Measurements from ENCODE around the gene MRPL1.

The MRPL1 gene

GRCh38 chr4:77989968-77990367, 127.3 kb downstream of the MRPL1 start:
- TF ChIP-seq, protein P1, sequence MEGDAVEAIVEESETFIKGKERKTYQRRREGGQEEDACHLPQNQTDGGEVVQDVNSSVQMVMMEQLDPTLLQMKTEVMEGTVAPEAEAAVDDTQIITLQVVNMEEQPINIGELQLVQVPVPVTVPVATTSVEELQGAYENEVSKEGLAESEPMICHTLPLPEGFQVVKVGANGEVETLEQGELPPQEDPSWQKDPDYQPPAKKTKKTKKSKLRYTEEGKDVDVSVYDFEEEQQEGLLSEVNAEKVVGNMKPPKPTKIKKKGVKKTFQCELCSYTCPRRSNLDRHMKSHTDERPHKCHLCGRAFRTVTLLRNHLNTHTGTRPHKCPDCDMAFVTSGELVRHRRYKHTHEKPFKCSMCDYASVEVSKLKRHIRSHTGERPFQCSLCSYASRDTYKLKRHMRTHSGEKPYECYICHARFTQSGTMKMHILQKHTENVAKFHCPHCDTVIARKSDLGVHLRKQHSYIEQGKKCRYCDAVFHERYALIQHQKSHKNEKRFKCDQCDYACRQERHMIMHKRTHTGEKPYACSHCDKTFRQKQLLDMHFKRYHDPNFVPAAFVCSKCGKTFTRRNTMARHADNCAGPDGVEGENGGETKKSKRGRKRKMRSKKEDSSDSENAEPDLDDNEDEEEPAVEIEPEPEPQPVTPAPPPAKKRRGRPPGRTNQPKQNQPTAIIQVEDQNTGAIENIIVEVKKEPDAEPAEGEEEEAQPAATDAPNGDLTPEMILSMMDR (conservative IDR thresholded peaks at IDR 0.05; ENCODE audit: low read depth) = no peak
- H3K27ac ChIP-seq = no peak overlapping the region
- DNase-seq (ENCODE audit: low spot score) = no peak
- CTCF ChIA-PET = no interaction called here
- POLR2A ChIA-PET (ENCODE audit: low non-redundant PET) = no interaction called here

DNA sequence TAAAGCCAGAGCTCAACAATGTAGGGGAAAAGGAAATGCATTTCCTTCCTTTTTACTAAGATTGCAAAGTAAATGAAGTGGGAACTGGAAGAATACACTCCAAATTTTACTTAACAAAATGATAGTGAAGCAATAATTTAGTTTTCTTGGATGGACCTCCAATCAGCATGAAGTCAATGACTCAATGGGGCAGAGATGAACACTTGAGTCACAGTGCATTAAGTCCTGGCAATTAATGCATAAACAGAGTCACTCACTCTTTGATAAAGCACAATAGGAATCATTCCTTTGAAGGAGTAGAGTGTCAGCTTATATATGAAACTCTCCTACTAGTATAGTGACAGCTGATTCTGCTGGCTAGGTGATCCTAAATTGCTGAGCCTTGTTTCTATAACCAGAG, 127.8 kb downstream of the MRPL1 start:
- ChIA-PET CTCF (no interaction called here), POLR2A (ENCODE audit: low non-redundant PET) (no interaction called here)
- no peak for DNase-seq (ENCODE audit: low spot score)
- TF ChIP-seq, protein P1 (conservative IDR thresholded peaks at IDR 0.05; ENCODE audit: low read depth) = no peak
- H3K27ac ChIP-seq = no peak overlapping the region

GRCh38 chr4:77990904-77991358, 128.3 kb downstream of the MRPL1 start:
- POLR2A ChIA-PET (ENCODE audit: low non-redundant PET) = no interaction called here
- H3K27ac ChIP-seq = no peak overlapping the region
- CTCF ChIA-PET = no interaction called here
- TF ChIP-seq, protein P1 (conservative IDR thresholded peaks at IDR 0.05; ENCODE audit: low read depth) = no peak
- no peak for DNase-seq (ENCODE audit: low spot score)

- ChIA-PET POLR2A (ENCODE audit: low non-redundant PET) (no interaction called here), CTCF (no interaction called here)
- TF ChIP-seq, protein P1 (conservative IDR thresholded peaks at IDR 0.05; ENCODE audit: low read depth) = no peak
- H3K27ac ChIP-seq = no peak overlapping the region
- no peak for DNase-seq (ENCODE audit: low spot score)
Measured at GRCh38 chr4:77992581-77992980, 130.0 kb downstream of the MRPL1 start.

- DNase-seq (ENCODE audit: low spot score) = peak; percentile 42
- H3K27ac ChIP-seq = no peak overlapping the region
- ChIA-PET POLR2A (ENCODE audit: low non-redundant PET) (no interaction called here), CTCF (interaction anchor here (0.5 to 1.0 kb wide), 4 partner anchors 9 to 839 kb away, joined by 3 read pairs; no protein-coding TSS in a partner anchor)
- TF ChIP-seq, protein P1 (conservative IDR thresholded peaks at IDR 0.05; ENCODE audit: low read depth) = peak; percentile 44
Measured at GRCh38 chr4:77994194-77994721, 131.6 kb downstream of the MRPL1 start.

- CTCF ChIA-PET = interaction anchor here (0.7 kb wide), 1 partner anchor 177 kb away, joined by 3 read pairs; the partner anchor contains the start of gene CNOT6L
- POLR2A ChIA-PET (ENCODE audit: low non-redundant PET) = no interaction called here
- TF ChIP-seq, protein P1 (conservative IDR thresholded peaks at IDR 0.05; ENCODE audit: low read depth) = no peak
- H3K27ac ChIP-seq = no peak overlapping the region
- DNase-seq (ENCODE audit: low spot score) = no peak
Measured at GRCh38 chr4:77996076-77996475, 133.4 kb downstream of the MRPL1 start.
